Measurements from ENCODE around the gene UNC45B.
"Not testable (repeated sequence)": the region's sequence is repeated elsewhere in the genome, so short reads cannot be mapped to it uniquely, and the experiment has no call there.

The UNC45B gene

GRCh38 chr17:35147375-35147905 lies at the start of gene UNC45B:
Gene UNC45B, plus strand, starts transcription at chr17:35147817. Its CDS starts 447 bp downstream, at chr17:35148264.
- H3K4me3 Mint-ChIP-seq = no peak within 1 kb of the TSS
- DNase-seq = no peak
- H3K27ac Mint-ChIP-seq = no peak within 1 kb of the TSS
- H3K9me3 Mint-ChIP-seq = no peaks in the 10 kb centered on the region
- peaks cover 22% of the 10 kb centered on the region for H3K4me1 Mint-ChIP-seq
- H3K27me3 Mint-ChIP-seq (ENCODE audit: low read depth, poor library complexity) = peaks cover 18% of the 10 kb centered on the region
- no peak for TF ChIP-seq CTCF (IDR thresholded peaks at IDR 0.05)
- no peaks in the 10 kb centered on the region for H3K36me3 Mint-ChIP-seq (ENCODE audit: low read depth)

- TF ChIP-seq CTCF (IDR thresholded peaks at IDR 0.05) = no peak
- H3K27me3 Mint-ChIP-seq (ENCODE audit: low read depth, poor library complexity) = no peaks in the 10 kb centered on the region
- H3K4me3 Mint-ChIP-seq = no peak overlapping the region
- peaks cover 11% of the 10 kb centered on the region for H3K36me3 Mint-ChIP-seq (ENCODE audit: low read depth)
- no peak for DNase-seq
- H3K9me3 Mint-ChIP-seq = no peaks in the 10 kb centered on the region
- peak overlapping the region; percentile 36 for H3K27ac Mint-ChIP-seq
- H3K4me1 Mint-ChIP-seq = peaks cover 6% of the 10 kb centered on the region
Observed at GRCh38 chr17:35099908-35100307, 47.7 kb upstream of the UNC45B start.

GRCh38 chr17:35101036-35101435 lies 46.6 kb upstream of the UNC45B start:
- peaks cover 6% of the 10 kb centered on the region for H3K4me1 Mint-ChIP-seq
- H3K36me3 Mint-ChIP-seq (ENCODE audit: low read depth) = peaks cover 22% of the 10 kb centered on the region
- no peak for DNase-seq
- no peak for TF ChIP-seq CTCF (IDR thresholded peaks at IDR 0.05)
- no peak overlapping the region for H3K27ac Mint-ChIP-seq
- no peak overlapping the region for H3K4me3 Mint-ChIP-seq
- no peaks in the 10 kb centered on the region for H3K9me3 Mint-ChIP-seq
- H3K27me3 Mint-ChIP-seq (ENCODE audit: low read depth, poor library complexity) = no peaks in the 10 kb centered on the region

- no peak overlapping the region for H3K27ac Mint-ChIP-seq
- H3K9me3 Mint-ChIP-seq = no peaks in the 10 kb centered on the region
- H3K36me3 Mint-ChIP-seq (ENCODE audit: low read depth) = peaks cover 28% of the 10 kb centered on the region
Observed at GRCh38 chr17:35101725-35102124, 45.9 kb upstream of the UNC45B start.

GRCh38 chr17:35103271-35103670 lies 44.3 kb upstream of the UNC45B start:
- Mint-ChIP-seq H3K9me3 (no peaks in the 10 kb centered on the region), H3K27ac (no peak overlapping the region), H3K4me3 (no peak overlapping the region), H3K4me1 (peaks cover 6% of the 10 kb centered on the region), H3K27me3 (ENCODE audit: low read depth, poor library complexity) (peaks cover 4% of the 10 kb centered on the region), H3K36me3 (ENCODE audit: low read depth) (peaks cover 28% of the 10 kb centered on the region)
- TF ChIP-seq CTCF (IDR thresholded peaks at IDR 0.05) = no peak
- DNase-seq = no peak

More at GRCh38 chr17:35101725-35102124, 45.9 kb upstream of the UNC45B start:
- Mint-ChIP-seq H3K27me3 (ENCODE audit: low read depth, poor library complexity) (no peaks in the 10 kb centered on the region), H3K4me1 (peaks cover 6% of the 10 kb centered on the region), H3K4me3 (no peak overlapping the region)
- no peak for DNase-seq
- no peak for TF ChIP-seq CTCF (IDR thresholded peaks at IDR 0.05)

- TF ChIP-seq CTCF (IDR thresholded peaks at IDR 0.05) = no peak
- Mint-ChIP-seq H3K9me3 (no peaks in the 10 kb centered on the region), H3K36me3 (ENCODE audit: low read depth) (peaks cover 27% of the 10 kb centered on the region), H3K4me1 (peaks cover 5% of the 10 kb centered on the region), H3K27me3 (ENCODE audit: low read depth, poor library complexity) (peaks cover 4% of the 10 kb centered on the region), H3K4me3 (no peak overlapping the region), H3K27ac (no peak overlapping the region)
- DNase-seq = no peak
Observed at GRCh38 chr17:35104844-35105450, 42.7 kb upstream of the UNC45B start.

GRCh38 chr17:35110791-35111190 lies 36.8 kb upstream of the UNC45B start:
- not testable (repeated sequence) for H3K4me3 Mint-ChIP-seq; H3K4me1 Mint-ChIP-seq; DNase-seq; H3K27me3 Mint-ChIP-seq (ENCODE audit: low read depth, poor library complexity); H3K9me3 Mint-ChIP-seq; H3K27ac Mint-ChIP-seq
- H3K36me3 Mint-ChIP-seq (ENCODE audit: low read depth) = peaks cover 19% of the 10 kb centered on the region
